GM21360 (cell line): ENCODE results near the gene SLC25A10.
A peak's percentile ranks its signal among the peaks of the same experiment; 100 is the strongest.
"Not testable (repeated sequence)": the region's sequence is repeated elsewhere in the genome, so short reads cannot be mapped to it uniquely, and the experiment has no call there.

Source experiments
- ATAC-seq: cut with Tn5 transposase; IDR thresholded peaks from one replicate; pipeline ENCODE4 v1.9.1; 2021; ENCODE audit warnings: mild to moderate bottlenecking, moderate library complexity; ENCODE audit not compliant: unreplicated experiment

SLC25A10 gene

DNA sequence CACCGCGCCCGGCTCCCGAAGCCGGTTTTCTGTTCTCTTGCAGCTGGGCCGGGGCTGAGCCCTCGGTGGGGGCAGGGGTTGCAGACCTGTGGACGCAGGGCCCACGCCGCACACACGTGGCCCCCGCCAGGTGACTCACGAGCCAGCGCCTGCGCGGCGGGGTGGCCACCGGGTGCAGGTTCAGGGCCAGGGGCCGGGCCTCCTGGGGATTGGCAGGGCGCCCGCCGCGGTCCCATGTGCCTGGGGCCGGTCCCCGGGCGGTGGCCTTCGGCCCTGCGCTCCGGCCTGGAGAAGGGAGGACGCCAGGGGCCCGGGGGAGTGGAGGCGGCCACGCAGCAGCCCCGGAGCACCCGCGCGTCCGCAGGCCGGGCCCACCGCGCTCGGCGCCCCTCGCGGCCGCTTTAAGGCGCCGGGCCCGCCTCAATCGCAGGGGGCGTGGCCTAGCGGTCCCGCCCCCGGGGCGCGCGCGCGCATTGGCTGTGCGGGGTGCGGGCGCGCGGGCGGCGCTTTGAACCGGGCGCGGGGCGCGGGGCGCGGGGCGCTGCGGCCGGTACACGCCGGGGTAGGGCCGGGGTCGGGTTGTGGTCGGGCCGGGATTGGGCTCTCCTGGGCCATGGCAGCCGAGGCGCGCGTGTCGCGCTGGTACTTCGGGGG is at the start of gene SLC25A10:
Gene SLC25A10, plus strand, starts transcription at position 471 of the 654 bp plus-strand sequence. Its CDS starts 143 bp downstream, at position 614.
- ATAC-seq: peak; percentile 61

DNA sequence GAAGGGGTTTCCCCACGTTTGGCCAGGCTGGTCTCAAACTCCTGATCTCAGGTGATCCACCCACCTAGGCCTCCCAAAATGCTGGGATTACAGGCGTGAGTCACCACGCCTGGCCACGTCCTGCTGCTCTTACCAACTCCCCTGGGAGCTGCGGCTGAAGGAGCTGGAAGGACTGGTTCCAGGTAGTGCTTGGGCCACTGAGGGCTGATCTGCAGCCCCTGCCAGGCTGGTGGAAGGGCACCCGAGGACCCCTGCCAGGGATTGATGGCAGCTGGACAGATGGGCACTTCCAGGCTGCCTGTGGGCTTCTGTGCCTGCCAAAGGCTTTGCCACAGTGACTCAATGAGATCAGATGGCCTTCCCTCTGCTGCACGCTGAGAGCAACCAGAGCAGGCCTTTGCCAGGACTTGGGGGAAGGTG is 48.0 kb upstream of the SLC25A10 start:
- ATAC-seq: no peak

DNA sequence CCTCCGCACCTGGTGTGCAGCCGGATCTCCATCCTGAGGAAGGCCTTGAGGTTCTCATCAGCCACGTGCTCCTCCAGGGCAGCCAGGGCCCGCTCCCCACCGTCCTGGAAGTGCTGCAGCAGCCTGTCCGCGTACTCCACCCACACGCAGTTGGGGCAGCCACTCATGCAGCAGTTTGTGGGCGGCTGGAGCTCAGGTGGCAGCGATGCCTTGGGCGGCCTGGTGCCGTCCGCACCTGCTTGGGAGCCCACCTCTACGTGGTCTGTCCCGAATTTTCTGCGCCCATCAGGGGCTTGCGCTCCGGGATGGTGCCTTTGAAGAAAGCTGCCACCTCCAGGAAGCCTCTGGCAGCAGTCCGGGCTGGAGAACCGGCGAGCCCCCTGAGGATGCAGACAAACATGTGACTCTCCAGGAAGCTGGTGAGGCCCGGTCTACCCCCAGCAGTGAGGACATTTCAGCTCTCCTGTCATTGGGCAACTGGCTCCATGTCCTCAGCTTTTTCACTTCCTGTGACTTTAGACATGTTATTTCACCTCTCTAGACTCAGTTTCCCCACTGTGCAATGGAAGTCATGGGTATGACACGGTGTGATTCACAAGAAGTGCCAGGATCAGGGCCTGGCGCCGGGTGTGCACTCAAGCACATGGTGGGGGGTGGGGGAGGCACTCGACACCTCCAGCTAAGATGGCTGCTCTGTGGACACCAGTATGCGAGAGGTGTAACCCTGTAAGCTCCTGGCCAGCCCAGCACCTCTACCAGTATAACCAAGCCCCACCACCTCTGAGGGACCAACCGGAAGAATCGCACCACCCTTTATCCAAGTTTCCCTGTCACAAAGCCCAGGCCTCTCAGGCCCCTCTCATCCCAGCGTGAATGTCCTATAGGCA is 46.6 kb upstream of the SLC25A10 start:
- no peak for ATAC-seq

DNA sequence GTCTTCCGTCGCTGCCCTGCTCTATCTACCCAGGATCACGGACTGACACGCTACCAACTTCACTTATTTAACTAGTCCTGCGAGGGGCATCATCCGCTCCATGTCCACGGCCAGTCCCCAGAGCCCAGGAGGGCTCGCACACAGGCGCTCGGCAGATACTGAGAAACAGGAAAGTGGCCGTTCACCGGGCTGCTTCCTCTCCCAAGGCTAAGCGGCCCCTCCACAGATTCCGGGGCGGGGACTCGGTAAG is 46.1 kb upstream of the SLC25A10 start:
- ATAC-seq: peak; percentile 28

DNA sequence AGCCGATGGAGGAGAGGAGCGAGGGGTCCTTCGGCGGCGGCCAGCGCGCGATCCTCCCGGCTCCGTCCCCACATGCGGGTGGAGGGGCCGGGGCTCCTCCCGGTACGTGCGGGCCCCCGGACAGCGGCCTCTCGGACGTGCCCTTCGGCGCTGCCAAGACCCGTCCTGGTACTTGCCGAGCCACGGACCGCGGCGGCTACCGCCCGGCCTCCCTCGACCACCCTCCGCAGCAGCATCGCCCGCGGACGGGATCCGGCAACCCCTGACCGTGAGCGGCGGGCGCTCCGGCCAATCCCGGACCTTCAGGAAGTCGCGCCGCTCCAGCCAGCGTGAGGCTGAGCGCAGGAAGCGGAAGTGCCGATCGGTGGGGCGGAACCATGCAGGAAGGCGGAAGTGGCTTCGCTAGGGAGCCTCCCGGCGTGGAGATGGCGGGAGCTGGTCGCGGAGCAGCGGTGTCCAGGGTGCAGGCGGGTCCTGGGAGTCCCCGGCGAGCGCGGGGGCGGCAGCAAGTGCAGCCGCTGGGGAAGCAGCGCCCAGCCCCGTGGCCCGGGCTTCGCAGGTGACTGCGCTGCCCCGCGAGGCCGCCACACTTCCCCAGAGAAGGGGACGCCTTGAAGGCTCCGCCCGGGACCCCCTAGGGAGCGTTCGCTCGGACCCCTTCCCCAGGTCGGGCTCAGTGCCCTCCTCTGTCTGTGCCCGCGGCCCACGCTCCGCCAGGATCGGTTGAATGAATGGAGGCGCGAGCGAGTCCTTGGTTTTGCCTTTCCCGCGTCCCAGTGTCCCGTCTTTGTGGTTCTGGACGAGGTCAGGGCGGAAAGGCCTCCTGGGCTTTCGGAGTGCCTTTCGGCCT is 45.5 kb upstream of the SLC25A10 start, which contains the start of the genes CCDC137 and OXLD1:
Gene CCDC137, plus strand, starts transcription at position 396 of the 850 bp plus-strand sequence. Its CDS starts 30 bp downstream, at position 426.
Gene OXLD1, minus strand, starts transcription at position 264 of the 850 bp plus-strand sequence. Its CDS starts 28 bp downstream, at position 236.
- peak; percentile 86 for ATAC-seq

GRCh38 chr17:81667754-81668153 is 44.3 kb upstream of the SLC25A10 start:
- no peak for ATAC-seq

DNA sequence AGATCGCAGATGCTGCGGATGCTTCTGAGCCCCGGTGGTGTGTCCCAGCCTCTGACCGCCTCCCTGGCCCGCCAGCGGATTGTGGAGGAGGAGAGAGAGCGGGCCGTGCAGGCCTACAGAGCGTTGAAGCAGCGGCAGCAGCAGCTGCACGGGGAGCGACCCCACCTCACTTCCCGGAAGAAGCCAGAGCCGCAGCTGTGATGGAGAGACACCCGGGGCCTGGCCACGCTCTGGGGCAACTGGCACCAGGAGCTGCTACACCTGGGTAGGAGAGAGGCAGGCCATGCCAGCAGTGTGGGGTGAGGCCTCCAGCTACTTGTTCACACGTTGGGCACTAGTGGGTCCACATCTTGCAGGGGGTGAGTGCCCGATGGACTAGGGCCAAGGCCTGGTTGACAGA is 39.6 kb upstream of the SLC25A10 start:
- ATAC-seq: no peak

DNA sequence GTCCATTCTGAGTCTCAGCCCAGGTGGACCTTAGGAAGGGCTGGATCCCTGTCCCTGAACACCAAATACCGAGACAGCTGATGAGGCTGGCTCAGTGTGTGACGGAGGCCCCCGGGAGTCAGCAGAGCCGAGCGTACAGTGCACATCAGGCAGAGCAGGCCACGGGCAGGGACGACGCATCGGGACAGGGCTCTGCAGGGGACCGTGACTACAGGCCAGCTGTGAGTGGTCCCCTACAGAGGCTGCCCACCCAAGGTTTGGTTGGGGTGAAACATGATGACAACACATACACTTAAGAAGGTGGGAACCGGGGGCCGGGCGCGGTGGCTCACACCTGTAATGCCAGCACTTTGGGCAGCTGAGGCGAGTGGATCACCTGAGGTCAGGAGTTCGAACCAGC is 39.1 kb upstream of the SLC25A10 start:
- ATAC-seq: no peak

- no peak for ATAC-seq
Measured at GRCh38 chr17:81673561-81674258, 38.4 kb upstream of the SLC25A10 start.

GRCh38 chr17:81675515-81676221 is 36.4 kb upstream of the SLC25A10 start:
- not testable (repeated sequence) for ATAC-seq

DNA sequence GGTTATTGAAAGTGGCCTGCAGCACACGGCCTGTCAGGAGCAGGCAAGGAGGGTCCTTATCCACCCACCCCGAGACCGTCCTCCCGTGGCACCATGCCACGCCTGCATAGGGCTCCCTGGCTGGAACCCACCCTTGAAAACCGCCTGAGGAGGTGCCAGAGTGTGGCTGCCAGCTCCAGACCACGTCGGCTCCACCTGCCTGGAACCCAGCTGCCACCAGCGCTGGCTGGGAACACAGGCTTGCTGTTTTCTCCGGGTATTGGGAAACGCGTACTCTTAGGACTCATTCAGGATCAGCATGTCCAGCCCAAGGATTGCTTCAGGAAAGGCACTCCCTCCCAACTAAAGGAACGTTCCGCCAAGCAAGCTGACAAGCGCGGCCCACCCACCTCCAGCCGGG is 35.2 kb upstream of the SLC25A10 start:
- no peak for ATAC-seq

- no peak for ATAC-seq
Measured at GRCh38 chr17:81680150-81680549, 31.9 kb upstream of the SLC25A10 start.

- no peak for ATAC-seq
Measured at GRCh38 chr17:81681672-81682071, 30.4 kb upstream of the SLC25A10 start.

DNA sequence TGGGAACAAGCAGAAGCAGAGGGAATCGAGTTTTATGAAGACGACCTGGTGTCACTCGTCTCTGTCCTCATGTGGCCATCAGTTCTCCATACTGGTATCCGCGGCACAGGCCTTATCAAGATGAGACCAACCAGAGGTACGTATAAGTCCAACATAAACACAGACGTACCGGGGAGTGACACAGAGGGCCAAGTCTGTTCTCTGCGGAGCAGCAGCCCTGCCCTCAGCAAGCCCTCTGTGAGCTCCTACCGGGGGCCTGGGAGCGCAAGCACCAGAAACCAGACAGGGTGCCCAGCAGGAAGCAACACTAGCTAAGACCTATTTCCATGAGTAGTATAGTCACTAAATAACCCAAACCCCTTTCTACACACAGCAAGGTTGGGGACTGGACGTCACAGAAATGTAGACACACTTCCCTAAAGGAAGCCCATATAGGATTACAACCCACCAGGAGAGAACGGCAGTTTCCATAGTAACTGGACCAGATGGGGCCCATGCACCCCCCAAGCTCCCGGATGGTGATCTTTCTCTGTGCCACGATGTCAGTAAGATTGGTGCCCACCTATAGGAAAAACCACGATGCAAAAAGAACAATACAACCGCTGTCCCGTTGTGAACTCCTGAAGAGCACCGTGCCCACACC is 29.4 kb upstream of the SLC25A10 start:
- ATAC-seq: no peak

GRCh38 chr17:81683208-81683583 is 28.9 kb upstream of the SLC25A10 start:
- peak; percentile 20 for ATAC-seq

DNA sequence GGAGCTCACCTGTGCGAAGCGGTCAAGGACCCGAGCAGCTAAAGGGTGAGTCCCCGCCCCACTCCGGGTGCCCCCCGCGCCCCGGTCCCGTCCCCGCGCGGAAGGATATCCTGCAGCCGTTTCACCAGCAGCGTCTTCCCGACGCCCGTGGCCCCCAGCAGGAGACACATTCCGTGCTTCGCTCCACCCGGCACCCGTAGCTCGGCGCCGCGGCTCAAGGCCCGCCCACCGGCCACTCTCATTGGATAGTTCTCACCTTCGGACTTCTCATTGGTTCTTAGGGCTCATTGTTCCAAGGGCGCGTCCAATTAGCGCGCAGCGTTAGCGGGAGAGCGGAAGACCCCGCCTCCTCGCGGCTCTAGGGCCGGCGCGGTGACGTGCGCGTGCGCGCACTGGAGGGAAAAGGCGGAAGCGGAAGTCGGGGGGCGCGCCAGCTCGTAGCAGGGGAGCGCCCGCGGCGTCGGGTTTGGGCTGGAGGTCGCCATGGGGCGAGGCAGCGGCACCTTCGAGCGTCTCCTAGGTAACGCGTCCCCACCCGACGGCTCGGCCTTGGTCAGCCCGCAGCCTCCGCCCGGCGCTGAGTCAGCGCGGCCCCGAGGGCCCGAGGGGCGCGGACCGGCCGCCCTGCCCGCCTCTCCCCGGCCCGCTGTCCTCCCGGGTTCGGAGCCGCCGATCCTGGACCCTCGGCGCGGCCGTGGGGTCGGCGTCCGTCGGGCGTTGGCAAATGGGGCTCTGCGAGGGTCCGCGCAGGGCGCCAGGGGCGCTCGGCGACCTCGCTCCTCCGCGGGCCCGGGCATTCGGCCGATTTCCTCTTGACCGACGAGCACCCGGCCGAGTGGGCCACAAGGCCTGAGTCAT is 28.3 kb upstream of the SLC25A10 start, which contains the start of the genes ARL16 and HGS:
Gene ARL16, minus strand, starts transcription at position 214 of the 858 bp plus-strand sequence. Its CDS starts 44 bp downstream, at position 170.
Gene HGS, plus strand, starts transcription at position 428 of the 858 bp plus-strand sequence. Its CDS starts 56 bp downstream, at position 484.
- ATAC-seq: peak; percentile 88

- peak; percentile 6 for ATAC-seq
Measured at GRCh38 chr17:81684442-81684911, 27.6 kb upstream of the SLC25A10 start.

DNA sequence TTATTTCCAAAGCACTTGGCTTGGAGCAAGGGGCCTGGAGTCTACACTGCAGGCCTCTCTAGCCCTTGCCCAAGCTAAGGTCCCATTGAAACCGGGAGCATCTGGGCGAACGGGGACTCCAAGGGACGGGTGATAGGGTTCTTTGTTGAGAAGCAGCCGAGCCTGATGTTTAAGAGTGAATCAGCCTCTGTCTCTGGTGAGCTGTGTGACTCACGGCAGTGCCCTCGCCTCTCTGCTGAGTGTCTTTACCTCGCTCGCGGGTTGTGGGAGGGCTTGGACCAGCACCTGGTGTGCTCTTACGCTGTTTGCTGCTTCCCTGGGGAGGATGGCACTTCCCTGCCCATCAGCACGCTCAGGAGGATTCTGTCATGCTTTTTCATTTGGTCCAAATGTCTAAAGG is 27.0 kb upstream of the SLC25A10 start:
- no peak for ATAC-seq
